Stomach smooth muscle (tissue), 2 donors: ENCODE results near the gene APRT.

ENCODE experiments used
- H3K27ac ChIP-seq: one replicate; pipeline ENCODE4 v1.7.0; 2013; ENCODE audit warnings: mild to moderate bottlenecking, low read length, inconsistent platforms
- H3K27me3 ChIP-seq, 2 donors: one replicate each; pipeline ENCODE4 v1.7.0; 2013; ENCODE audit warnings: low read length in 2 of 2; ENCODE audit not compliant: insufficient read depth in 2 of 2, control insufficient read depth in 1 of 2
- H3K36me3 ChIP-seq, 2 donors: one replicate each; pipeline ENCODE4 v1.7.0; 2013; ENCODE audit warnings: low read length in 2 of 2; ENCODE audit not compliant: control insufficient read depth in 2 of 2, insufficient read depth in 2 of 2
- H3K4me1 ChIP-seq: one replicate; pipeline ENCODE4 v1.7.0; 2013; ENCODE audit warnings: low read length; ENCODE audit not compliant: control insufficient read depth, insufficient read depth
- H3K4me3 ChIP-seq, 2 donors: one replicate each; pipeline ENCODE4 v1.7.0; 2013; ENCODE audit warnings: low read length in 2 of 2
- H3K9ac ChIP-seq, 2 donors: one replicate each; pipeline ENCODE4 v1.7.0; 2013; ENCODE audit warnings: low read length in 2 of 2, mild to moderate bottlenecking in 1 of 2
- H3K9me3 ChIP-seq, 2 donors: one replicate each; pipeline ENCODE4 v1.7.0; 2013; ENCODE audit warnings: low read length in 2 of 2; ENCODE audit not compliant: control insufficient read depth in 2 of 2
- donor health status: healthy.
- donor health status: Pancreatic carcinoma.

Gene APRT

DNA sequence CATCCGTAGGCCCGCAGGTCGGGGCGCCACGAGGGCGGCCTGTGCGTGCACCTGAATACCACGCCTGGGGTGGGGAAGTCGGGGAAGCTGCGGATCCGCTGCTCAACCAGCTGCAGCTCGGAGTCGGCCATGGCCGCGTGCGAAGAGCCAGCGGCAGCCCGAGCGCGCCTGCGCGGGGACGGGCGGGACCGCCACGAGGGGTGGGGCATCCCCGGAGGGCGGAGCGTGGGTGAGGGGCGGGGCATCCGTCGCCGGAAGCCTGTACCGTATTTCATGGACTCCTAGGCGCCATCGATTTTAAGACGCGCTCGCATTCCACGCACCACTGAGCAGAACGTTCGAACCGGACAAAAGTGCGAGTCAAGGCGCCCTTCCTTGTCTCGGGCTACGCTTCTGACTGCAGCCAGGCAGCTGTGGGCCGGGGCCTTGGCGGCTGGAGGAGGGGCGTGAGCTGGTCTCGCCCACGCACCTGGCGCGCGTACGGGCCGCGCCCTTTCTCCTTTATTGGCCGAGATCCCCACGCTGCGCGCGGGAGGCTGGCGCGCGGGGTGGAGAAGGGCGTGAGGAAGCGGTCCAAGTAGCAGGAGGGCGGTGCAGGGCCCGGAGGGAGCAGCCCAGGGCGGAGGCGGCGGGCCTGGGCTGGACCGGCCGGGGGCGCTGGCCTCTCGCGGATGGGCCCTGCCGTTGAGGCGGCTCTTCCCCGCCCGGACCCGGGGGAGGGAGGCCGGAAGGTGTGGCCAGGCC, at the start of gene APRT:
Gene APRT, minus strand, starts transcription at position 160 of the 744 bp plus-strand sequence. Its CDS starts 29 bp downstream, at position 131.
- peaks cover 4 to 9% of the 10 kb centered on the region in 2 donors for H3K36me3 ChIP-seq
- H3K4me3 ChIP-seq: peak within 1 kb of the TSS; percentile 58 to 78
- peak within 1 kb of the TSS; percentile 66 for H3K27ac ChIP-seq
- H3K9me3 ChIP-seq: no peaks in the 10 kb centered on the region
- H3K4me1 ChIP-seq: peaks cover 23% of the 10 kb centered on the region
- H3K27me3 ChIP-seq: no peaks in the 10 kb centered on the region
- H3K9ac ChIP-seq: peak within 1 kb of the TSS; percentile 70 to 75

DNA sequence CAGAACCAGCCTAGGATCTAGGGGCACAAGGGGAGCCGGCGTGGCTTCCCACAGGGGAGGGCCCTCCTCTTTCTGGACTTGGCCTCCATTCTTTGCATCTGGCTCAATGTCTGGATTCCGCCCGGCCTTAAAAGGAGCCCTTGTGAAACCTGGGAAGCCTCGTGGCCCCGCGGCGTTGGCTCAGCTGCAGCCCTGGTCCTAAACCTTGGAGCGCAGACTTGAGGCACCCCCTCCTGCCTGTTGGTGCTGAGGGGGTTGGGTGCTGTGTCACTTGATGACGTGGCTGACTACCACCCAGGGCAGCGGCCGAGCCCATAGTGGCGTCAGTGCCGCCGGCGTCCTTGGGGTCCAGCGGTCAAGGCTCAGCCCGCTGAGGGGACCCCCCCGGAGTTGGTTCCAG, 49.6 kb upstream of the APRT start:
- peaks cover 0 to 3% of the 10 kb centered on the region in 2 donors for H3K27me3 ChIP-seq
- no peaks in the 10 kb centered on the region for H3K9me3 ChIP-seq
- no peak overlapping the region for H3K9ac ChIP-seq
- H3K36me3 ChIP-seq: peaks cover 27 to 30% of the 10 kb centered on the region in 2 donors
- no peak overlapping the region for H3K4me3 ChIP-seq
- H3K4me1 ChIP-seq: peaks cover 22% of the 10 kb centered on the region
- H3K27ac ChIP-seq: no peak overlapping the region

GRCh38 chr16:88859381-88860091, 47.8 kb upstream of the APRT start:
- Histone ChIP-seq H3K4me1 (peaks cover 30% of the 10 kb centered on the region), H3K9ac (no peak overlapping the region), H3K27ac (no peak overlapping the region), H3K27me3 (no peaks in the 10 kb centered on the region), H3K4me3 (no peak overlapping the region), H3K36me3 (peaks cover 27 to 30% of the 10 kb centered on the region in 2 donors), H3K9me3 (no peaks in the 10 kb centered on the region)

DNA sequence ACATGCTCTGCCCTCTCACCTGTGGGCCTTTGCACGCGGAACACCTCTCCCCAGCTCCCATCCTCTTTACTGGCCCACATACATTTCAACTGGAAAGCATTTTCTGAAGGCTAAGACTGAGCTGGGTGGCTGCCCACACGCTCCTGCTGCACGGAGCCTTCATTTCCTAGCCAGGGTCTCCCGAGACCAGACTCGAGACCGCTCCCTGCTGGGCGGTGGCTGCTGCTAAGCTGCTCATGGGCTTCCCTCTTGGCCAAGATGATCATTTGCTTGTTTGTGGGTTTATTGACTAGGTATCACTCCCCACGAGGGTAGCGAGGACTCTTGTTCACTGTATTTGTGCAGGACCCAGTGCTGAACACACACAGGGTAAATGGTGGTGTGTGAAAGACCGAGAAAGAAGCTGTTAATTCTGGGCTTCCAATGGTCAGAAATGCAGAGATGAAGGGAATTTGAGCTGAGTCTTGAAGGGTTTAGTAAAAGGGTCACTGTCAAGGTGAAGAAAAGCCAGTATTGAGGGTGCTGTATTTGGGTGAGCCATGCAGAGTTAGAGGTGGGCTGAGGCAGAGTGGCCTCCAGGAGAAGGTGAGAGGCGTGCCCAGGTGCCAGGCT, 46.1 kb upstream of the APRT start:
- H3K9me3 ChIP-seq: no peaks in the 10 kb centered on the region
- peaks cover 27 to 30% of the 10 kb centered on the region in 2 donors for H3K36me3 ChIP-seq
- peak overlapping the region; percentile 77 to 96 for H3K4me3 ChIP-seq
- H3K9ac ChIP-seq: peak overlapping the region; percentile 74 to 81
- H3K27ac ChIP-seq: peak overlapping the region; percentile 64
- no peaks in the 10 kb centered on the region for H3K27me3 ChIP-seq
- H3K4me1 ChIP-seq: peaks cover 35% of the 10 kb centered on the region

DNA sequence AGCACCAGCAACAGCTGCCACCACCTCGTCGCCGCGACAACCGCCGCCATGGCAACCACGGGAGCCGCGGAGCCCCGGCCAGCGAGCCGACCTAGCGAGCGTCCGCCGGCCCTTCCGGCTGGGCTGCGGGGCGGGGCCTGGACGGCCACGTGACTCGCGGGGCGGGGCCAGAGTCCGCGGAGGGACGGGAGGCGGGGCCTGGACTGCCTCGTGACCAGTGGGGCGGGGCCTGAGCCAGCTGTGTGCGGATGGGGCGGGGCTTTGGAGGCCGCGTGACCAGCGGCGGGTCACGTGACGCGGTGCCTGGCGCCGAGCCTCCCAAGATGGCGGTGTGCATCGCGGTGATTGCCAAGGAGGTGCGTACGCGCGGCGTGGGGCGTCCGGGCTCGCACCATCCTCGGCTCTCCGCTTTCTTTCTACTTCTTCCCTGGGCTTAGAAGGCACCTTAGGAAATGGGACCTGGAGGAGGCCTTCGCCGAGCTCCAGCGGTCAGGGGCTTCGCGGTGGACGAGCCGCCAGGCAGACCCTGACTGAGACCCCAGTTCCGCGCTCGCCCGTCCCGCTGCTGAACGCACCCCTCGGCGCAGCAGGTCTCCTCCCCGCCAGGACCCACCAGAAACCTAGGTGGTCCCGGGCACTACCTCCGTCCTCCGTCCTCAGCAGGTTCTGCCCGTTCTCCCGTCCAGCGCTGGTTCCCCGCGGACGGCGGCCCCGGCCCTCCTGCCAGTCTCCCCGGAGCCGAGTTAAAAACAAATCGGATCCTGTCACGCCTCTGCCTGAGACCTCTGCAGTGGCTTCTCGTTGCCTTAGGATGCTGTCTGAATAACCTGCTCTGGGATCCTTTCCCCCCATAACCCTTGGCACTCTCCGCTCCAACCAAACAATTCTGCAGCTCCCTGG, 45.4 kb upstream of the APRT start, which contains the start of the genes GALNS and TRAPPC2L:
Gene GALNS, minus strand, starts transcription at position 120 of the 900 bp plus-strand sequence. Its CDS starts 70 bp downstream, at position 50.
Gene TRAPPC2L, plus strand, starts transcription at position 300 of the 900 bp plus-strand sequence. Its CDS starts 24 bp downstream, at position 324.
- Histone ChIP-seq H3K36me3 (peaks cover 21 to 24% of the 10 kb centered on the region in 2 donors), H3K4me3 (peak within 1 kb of the TSS; percentile 77 to 96), H3K27ac (peak within 1 kb of the TSS; percentile 64), H3K27me3 (no peaks in the 10 kb centered on the region), H3K4me1 (peaks cover 35% of the 10 kb centered on the region), H3K9ac (peak within 1 kb of the TSS; percentile 74 to 81), H3K9me3 (no peaks in the 10 kb centered on the region)

DNA sequence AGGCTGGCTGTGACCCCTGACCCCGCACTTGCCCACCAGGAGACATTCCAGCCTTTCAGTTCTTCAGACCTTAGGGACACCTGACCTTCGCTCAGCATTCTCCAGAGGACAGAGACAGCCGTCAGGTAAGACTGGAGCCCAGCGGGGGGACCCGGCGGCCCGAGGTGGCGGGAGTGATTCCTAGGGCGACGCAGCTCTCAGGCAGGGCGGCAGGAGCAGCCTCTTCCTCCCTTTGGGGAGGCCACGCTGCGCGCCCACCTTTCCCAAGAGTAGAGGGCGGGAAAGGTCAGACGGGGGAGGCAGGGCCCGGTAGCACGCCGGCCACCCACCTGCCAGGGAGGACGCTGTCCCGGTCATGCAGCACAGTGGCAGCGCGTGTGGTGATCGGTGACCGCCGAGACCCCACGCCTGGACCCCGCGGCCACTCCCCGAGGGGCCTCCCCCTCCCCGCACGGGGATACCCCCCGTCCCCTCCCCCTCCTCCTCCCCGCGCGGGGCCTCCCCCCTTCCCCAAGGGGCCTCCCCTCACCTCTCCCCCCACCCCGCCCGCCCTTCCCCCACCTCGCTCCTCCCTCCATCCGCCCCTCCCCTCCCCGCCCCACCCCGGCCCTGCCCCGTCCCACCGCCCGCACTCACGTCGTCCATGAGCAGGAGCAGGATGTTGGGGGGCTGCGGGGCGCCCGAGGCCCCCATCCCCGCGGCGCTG, 44.5 kb upstream of the APRT start:
- Histone ChIP-seq H3K4me1 (peaks cover 35% of the 10 kb centered on the region), H3K27ac (peak overlapping the region; percentile 64), H3K4me3 (peak overlapping the region; percentile 43 to 96), H3K36me3 (peaks cover 19 to 22% of the 10 kb centered on the region in 2 donors), H3K9me3 (no peaks in the 10 kb centered on the region), H3K9ac (peak overlapping the region; percentile 40 to 60), H3K27me3 (no peaks in the 10 kb centered on the region)

DNA sequence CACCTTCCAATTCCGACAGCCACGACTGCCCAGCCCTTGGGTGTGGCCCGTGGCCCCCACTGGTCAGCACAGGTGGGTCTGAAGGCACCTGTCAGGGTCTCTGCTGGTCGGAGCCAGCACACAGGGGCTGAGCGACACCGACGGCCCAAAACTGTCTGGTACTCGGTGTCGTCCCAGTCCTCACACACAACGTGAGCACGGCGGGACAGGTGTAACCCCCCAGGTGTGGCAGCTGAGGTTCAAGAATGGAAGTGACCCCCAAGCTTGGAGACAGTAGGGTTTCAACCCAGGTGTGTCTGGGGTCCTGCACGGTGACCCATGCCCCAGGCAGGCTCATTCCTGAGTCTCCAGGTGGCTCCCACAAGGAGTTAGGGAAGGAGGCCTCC, 44.0 kb upstream of the APRT start:
- Histone ChIP-seq H3K9ac (peak overlapping the region in 1 of 2 donors; percentile 15), H3K4me3 (peak overlapping the region; percentile 43 to 76)

GRCh38 chr16:88855176-88855575, 43.4 kb upstream of the APRT start:
- peaks cover 35% of the 10 kb centered on the region for H3K4me1 ChIP-seq
- no peak overlapping the region for H3K9ac ChIP-seq
- no peak overlapping the region for H3K27ac ChIP-seq
- no peak overlapping the region for H3K4me3 ChIP-seq
- no peaks in the 10 kb centered on the region for H3K27me3 ChIP-seq
- H3K9me3 ChIP-seq: no peaks in the 10 kb centered on the region
- H3K36me3 ChIP-seq: peaks cover 13 to 17% of the 10 kb centered on the region in 2 donors

More for the DNA sequence above, 44.0 kb upstream of the APRT start:
- no peaks in the 10 kb centered on the region for H3K9me3 ChIP-seq
- H3K27ac ChIP-seq: no peak overlapping the region
- peaks cover 35% of the 10 kb centered on the region for H3K4me1 ChIP-seq
- H3K27me3 ChIP-seq: no peaks in the 10 kb centered on the region
- peaks cover 17 to 20% of the 10 kb centered on the region in 2 donors for H3K36me3 ChIP-seq

DNA sequence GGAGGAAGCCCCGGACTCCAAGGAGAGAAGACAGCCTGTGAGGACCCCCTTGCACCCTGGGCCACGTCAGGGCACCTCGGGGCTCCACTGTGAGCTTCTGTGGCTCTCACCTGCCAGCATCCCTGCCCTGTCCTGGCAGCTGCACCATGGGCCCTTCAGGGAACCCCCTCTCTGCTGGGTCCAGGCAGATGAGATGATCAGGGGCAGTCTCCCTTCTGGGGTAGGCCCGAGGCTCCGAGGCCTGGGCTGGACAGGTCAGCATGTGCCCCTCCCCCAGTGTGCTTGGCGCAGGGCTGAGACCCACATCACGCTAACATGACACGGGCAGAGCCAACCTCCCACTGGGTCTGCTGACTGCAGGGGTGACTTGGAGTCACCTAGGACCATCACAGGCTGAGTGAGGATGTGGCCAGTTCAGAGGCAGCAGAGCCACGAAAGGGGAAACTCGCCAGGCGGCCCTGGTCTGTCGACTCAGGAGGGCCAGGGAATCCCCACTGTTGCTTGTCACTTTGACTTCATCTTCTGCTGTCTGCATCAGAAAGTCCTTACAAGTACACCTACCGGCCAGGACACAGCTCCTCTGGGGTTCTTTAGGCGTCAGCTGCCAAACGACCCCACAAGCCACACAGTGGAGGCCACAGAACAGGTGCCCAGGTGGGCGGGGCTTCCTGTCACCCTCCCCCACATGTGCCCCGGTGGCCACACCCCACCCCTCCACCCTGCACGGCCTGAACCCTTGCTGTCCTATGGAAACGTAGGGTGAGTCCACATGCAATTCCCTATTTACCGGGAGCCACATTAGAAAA, 42.8 kb upstream of the APRT start:
- Histone ChIP-seq H3K4me1 (peaks cover 34% of the 10 kb centered on the region), H3K27ac (no peak overlapping the region), H3K9me3 (no peaks in the 10 kb centered on the region), H3K36me3 (peaks cover 6 to 13% of the 10 kb centered on the region in 2 donors), H3K9ac (no peak overlapping the region), H3K4me3 (no peak overlapping the region), H3K27me3 (no peaks in the 10 kb centered on the region)
